Left kidney (tissue), 8 donors: ENCODE measurements around the gene CDC42EP5. TPM values are rescaled to one million over a fixed set of nuclear protein-coding genes. Genes with fewer than 3 reads are reported as not detected.
"Not testable (repeated sequence)": the region's sequence is repeated elsewhere in the genome, so short reads cannot be mapped to it uniquely, and the experiment has no call there.

Source experiments
- DNase-seq: peaks from one replicate; pipeline ENCODE4 v3.0.0-alpha.2; 2013
- long read RNA-seq, 8 donors: transcript quantifications; one replicate each; lab custom pipeline, GENCODE V29; 2026
- polyA plus RNA-seq: library from polyadenylated mRNA; unstranded; fragments of 120-200 nt; gene quantifications from one replicate; pipeline ENCODE4 v1.2.1, GENCODE V29; 2013; ENCODE audit not compliant: insufficient read length

CDC42EP5 gene
- polyA plus RNA-seq: 13.0 TPM
- long read RNA-seq, donor 1, transcript CDC42EP5-201 (3 exons, 864 nt): major isoform, 48 of 50 reads
- long read RNA-seq, donor 1, partial matches to known transcripts: 0 of 50 reads
- long read RNA-seq, donor 1, other reads (novel, unspliced or antisense): 0 of 50 reads
- long read RNA-seq, donor 2, transcript CDC42EP5-201 (3 exons, 864 nt): major isoform, 26 of 26 reads
- long read RNA-seq, donor 2, partial matches to known transcripts: 0 of 26 reads
- long read RNA-seq, donor 2, other reads (novel, unspliced or antisense): 0 of 26 reads
- long read RNA-seq, donor 3, transcript CDC42EP5-201 (3 exons, 864 nt): major isoform, 20 of 20 reads
- long read RNA-seq, donor 3, partial matches to known transcripts: 0 of 20 reads
- long read RNA-seq, donor 3, other reads (novel, unspliced or antisense): 0 of 20 reads
- long read RNA-seq, donor 4, transcript CDC42EP5-201 (3 exons, 864 nt): major isoform, 11 of 18 reads
- long read RNA-seq, donor 4, partial matches to known transcripts: 7 of 18 reads
- long read RNA-seq, donor 4, other reads (novel, unspliced or antisense): 0 of 18 reads
- long read RNA-seq, donor 5, transcript CDC42EP5-201 (3 exons, 864 nt): major isoform, 57 of 76 reads
- long read RNA-seq, donor 5, partial matches to known transcripts: 19 of 76 reads
- long read RNA-seq, donor 5, other reads (novel, unspliced or antisense): 0 of 76 reads
- long read RNA-seq, donor 6, transcript CDC42EP5-201 (3 exons, 864 nt): major isoform, 58 of 60 reads
- long read RNA-seq, donor 6, partial matches to known transcripts: 0 of 60 reads
- long read RNA-seq, donor 6, other reads (novel, unspliced or antisense): 0 of 60 reads
- long read RNA-seq, donor 7, transcript CDC42EP5-201 (3 exons, 864 nt): major isoform, 46 of 54 reads
- long read RNA-seq, donor 7, partial matches to known transcripts: 7 of 54 reads
- long read RNA-seq, donor 7, other reads (novel, unspliced or antisense): 0 of 54 reads
- long read RNA-seq, donor 8, transcript CDC42EP5-201 (3 exons, 864 nt): major isoform, 16 of 17 reads
- long read RNA-seq, donor 8, partial matches to known transcripts: 0 of 17 reads
- long read RNA-seq, donor 8, other reads (novel, unspliced or antisense): 0 of 17 reads

GRCh38 chr19:54473071-54473891 lies at the start of gene CDC42EP5:
CDC42EP5 (minus strand) TSS chr19:54473296; CDS start chr19:54465547, 7,749 bp downstream.
- peak; percentile 86 for DNase-seq

GRCh38 chr19:54521860-54522513 lies 48.9 kb upstream of the CDC42EP5 start:
- no peak for DNase-seq

- DNase-seq: no peak
Measured at GRCh38 chr19:54521022-54521859, 48.1 kb upstream of the CDC42EP5 start.

GRCh38 chr19:54518844-54519243 lies 45.7 kb upstream of the CDC42EP5 start:
- no peak for DNase-seq

- DNase-seq: peak; percentile 83
Measured at GRCh38 chr19:54517483-54517882, 44.4 kb upstream of the CDC42EP5 start.

GRCh38 chr19:54515156-54515555 lies 42.1 kb upstream of the CDC42EP5 start:
- no peak for DNase-seq

GRCh38 chr19:54509200-54509940 lies 36.3 kb upstream of the CDC42EP5 start:
- not testable (repeated sequence) for DNase-seq

GRCh38 chr19:54508487-54508886 lies 35.4 kb upstream of the CDC42EP5 start:
- not testable (repeated sequence) for DNase-seq

- DNase-seq: no peak
Measured at GRCh38 chr19:54507824-54508223, 34.7 kb upstream of the CDC42EP5 start.

GRCh38 chr19:54507038-54507717 lies 34.1 kb upstream of the CDC42EP5 start:
- not testable (repeated sequence) for DNase-seq

- no peak for DNase-seq
Measured at GRCh38 chr19:54506079-54506478, 33.0 kb upstream of the CDC42EP5 start.

GRCh38 chr19:54505542-54505941 lies 32.4 kb upstream of the CDC42EP5 start:
- not testable (repeated sequence) for DNase-seq

GRCh38 chr19:54502518-54503048 lies 29.5 kb upstream of the CDC42EP5 start, which contains the start of gene LAIR2:
LAIR2 (plus strand) TSS chr19:54502831; CDS start chr19:54502919, 88 bp downstream.
- no peak for DNase-seq

- not testable (repeated sequence) for DNase-seq
Measured at GRCh38 chr19:54498451-54498772, 25.3 kb upstream of the CDC42EP5 start.

GRCh38 chr19:54497747-54498450 lies 24.8 kb upstream of the CDC42EP5 start:
- DNase-seq: not testable (repeated sequence)

GRCh38 chr19:54495284-54495683 lies 22.2 kb upstream of the CDC42EP5 start:
- DNase-seq: not testable (repeated sequence)

- DNase-seq: no peak
Measured at GRCh38 chr19:54493967-54494585, 21.0 kb upstream of the CDC42EP5 start.
